ENCODE data around the gene COL6A3.

DNA sequence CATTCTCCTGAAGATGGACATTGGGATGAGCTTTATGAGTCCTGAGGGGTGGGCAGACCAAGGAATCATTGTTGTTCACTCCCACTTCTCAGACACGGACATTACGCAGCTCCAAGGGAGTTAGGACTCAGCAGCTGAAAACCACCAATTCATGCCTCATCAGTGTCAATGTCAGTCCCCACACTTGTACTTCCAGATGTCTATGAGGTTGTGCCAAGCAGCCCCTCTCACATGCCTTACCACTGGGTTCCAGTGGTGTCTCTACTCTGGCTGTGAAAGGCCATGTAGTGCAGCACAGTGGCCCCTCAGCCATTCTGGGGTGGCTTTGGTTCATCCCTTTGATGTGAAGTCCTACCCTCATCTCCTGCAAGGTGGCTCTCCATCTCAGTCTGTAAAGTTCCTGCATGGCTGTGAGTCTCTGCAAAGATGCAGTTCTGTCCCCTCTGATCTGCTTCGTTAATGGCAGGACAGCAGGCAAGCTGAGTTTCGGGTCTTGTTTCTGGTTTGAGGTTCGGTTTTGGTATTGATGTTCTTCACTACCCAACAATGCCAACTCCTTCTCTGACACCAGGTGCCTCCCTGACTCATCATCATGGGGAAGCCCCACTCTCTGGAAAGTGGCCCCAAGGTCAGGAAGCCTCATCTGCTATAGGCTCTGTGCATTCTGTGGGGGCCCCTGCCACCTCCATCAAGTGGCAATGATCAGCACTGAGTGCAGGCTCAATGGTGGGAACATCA lies 14.0 kb upstream of the COL6A3 start:
- no peak for TF ChIP-seq CTCF (IDR thresholded peaks at IDR 0.05)
- no peak for TF ChIP-seq POLR2A (IDR thresholded peaks at IDR 0.05)
